GM12801 (cell line): Measurements from ENCODE around the gene DOCK3.

Experiments used
- CTCF ChIP-seq: IDR thresholded peaks from one replicate; pipeline ENCODE4 v1.5.1; 2011; ENCODE audit warnings: control low read depth; ENCODE audit not compliant: insufficient read length; ENCODE audit errors: extremely low read depth

DOCK3 gene

GRCh38 chr3:50817756-50818529 is 143.2 kb downstream of the DOCK3 start:
- no peak for TF ChIP-seq CTCF

GRCh38 chr3:50819882-50820281 is 145.2 kb downstream of the DOCK3 start:
- no peak for TF ChIP-seq CTCF

- no peak for TF ChIP-seq CTCF
Measured at GRCh38 chr3:50825841-50826240, 151.1 kb downstream of the DOCK3 start.

- TF ChIP-seq CTCF, result no peak
Measured at GRCh38 chr3:50830451-50830850, 155.7 kb downstream of the DOCK3 start.

- TF ChIP-seq CTCF, result no peak
Measured at GRCh38 chr3:50840983-50841489, 166.3 kb downstream of the DOCK3 start.

GRCh38 chr3:50848308-50848707 is 173.6 kb downstream of the DOCK3 start:
- no peak for TF ChIP-seq CTCF

GRCh38 chr3:50850639-50851511 is 176.1 kb downstream of the DOCK3 start:
- no peak for TF ChIP-seq CTCF
